NCI-H526 (cell line): ENCODE measurements around the gene AKAP6.

Experiments
- DNase-seq, 2 experiments: peaks; one replicate each; lab custom pipeline; 2025; lab: John Stamatoyannopoulos, UW

The AKAP6 gene

DNA sequence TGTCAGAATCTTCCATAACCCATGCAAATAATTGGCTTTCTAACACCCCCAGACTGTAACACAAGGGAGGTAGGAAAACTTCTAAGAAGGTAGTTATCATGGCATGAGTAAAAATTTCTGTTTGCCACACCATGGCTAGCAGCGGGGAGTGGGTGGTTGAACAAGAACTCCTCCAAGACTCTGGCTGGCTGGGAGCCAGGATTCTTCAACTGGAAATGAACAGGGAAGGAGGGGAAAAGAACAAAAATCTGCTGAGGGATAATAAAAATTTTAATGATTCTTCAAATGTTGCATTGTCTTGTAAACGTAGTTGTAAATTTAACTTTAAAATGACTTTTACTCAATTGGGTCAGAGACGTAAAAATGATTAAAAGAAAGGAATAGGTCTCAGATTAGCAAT lies 78.9 kb downstream of the AKAP6 start:
- no peak for DNase-seq

DNA sequence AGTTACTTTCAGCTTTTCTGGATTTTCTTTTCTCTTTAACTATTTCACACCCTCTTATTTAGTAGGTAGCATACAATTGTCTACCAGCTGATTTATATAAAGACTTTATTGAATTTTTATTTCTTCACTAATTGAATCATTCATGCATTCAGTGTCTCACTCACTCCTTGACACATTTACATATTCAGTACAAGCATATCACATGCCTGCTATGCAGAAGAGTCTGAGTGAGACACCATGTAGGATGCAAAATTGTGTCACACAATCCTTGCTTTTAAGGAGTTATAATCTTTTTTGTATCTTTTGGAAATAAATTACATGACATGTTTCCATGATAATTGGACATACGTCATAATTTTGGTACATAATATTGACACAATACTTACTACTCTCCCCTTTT lies 83.0 kb downstream of the AKAP6 start:
- DNase-seq = no peak

GRCh38 chr14:32412532-32412931 lies 83.4 kb downstream of the AKAP6 start:
- DNase-seq = no peak

DNA sequence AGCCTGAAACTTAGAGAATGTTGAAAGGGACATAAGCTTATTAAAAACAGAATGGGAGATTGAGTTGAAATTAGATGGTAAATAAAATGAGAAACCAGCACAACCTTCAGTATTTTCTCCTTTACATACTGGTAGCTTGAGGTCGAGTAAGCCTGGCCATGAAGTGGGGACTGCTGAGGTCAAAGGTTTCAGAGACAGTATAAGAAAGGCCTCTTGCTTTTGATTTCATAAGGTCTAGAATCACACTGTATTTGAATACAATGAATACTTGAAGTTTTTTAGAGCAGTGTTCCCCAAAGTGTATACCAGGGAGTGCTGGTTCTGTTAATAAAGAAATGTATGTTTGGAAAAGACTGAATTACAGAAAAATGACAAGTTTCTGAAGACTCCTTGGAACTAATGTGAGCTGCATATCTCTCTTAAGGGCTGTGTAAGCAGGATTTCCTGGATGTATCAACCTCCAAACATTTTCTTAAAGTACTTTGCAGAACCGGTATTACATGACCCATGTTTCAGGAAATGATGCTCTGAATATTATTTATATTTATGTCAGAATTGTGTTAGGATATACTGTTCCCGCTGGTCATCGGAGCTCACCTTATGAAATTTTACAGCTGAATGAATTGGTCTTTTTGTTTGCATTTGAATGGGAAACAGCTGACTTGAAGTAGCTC lies 85.0 kb downstream of the AKAP6 start:
- DNase-seq = no peak

GRCh38 chr14:32414808-32415255 lies 85.7 kb downstream of the AKAP6 start:
- DNase-seq = no peak

- no peak for DNase-seq
Observed at GRCh38 chr14:32417956-32418552, 89.0 kb downstream of the AKAP6 start.

DNA sequence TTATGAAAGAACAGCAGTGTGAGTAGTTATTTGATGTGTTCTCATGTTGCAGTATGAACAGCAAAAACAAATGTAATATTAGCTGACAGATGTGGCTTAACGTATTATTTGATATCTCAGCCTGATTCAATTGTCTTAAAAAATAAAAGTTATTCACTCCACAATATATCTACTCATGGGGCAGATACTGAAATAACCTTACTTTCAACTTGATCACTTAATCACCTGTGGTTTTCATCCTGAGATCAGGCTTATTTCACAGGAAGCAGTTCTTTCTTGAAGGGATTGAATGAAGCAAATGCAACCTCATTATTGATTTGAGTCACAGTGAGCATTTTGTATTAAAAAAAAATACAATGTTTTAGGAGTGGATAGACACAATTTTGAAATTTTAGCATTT lies 90.3 kb downstream of the AKAP6 start:
- no peak for DNase-seq

- DNase-seq = no peak
Observed at GRCh38 chr14:32421781-32422180, 92.7 kb downstream of the AKAP6 start.

DNA sequence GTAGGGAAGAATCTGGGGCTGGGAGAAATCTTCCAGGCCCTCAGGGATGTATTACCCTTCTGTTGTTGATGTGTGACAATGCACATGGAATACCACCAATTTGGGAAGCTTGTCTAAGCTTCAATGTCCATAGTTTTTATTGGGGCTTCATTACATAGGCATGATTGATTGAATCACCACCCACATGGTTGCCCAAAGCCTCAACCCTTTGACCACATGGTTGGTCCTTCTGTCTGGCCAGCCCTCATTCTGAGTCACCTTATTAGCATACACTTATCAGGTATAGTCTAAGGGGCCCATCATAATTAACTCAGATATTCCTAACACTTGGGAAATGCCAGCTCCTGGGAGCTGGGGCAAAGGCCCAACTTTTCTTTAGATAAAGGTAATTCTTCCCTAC lies 93.3 kb downstream of the AKAP6 start:
- no peak for DNase-seq

GRCh38 chr14:32426028-32426427 lies 96.9 kb downstream of the AKAP6 start:
- DNase-seq = peak in 1 of 2 experiments; percentile 13

GRCh38 chr14:32426586-32427388 lies 97.7 kb downstream of the AKAP6 start:
- no peak for DNase-seq

GRCh38 chr14:32427726-32428528 lies 98.8 kb downstream of the AKAP6 start:
- DNase-seq = no peak

DNA sequence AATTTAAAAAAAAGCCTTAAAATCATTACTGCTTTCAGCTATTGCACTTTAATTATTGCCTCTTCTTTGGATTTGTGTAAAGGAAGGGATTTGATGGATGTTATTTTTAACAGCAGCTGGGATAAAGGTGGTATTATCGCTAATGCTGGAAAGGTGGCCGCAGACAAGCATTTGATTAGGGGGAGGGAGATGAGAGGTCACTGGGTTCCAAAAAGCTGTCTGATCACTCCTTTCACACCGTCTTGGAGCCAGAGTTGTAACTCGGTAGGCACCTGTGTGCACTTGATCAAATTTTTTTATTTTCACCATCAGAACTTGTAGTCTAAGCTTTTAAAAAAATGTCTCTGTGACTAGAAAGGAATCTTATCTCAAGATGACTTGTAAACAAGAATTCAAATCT lies 99.8 kb downstream of the AKAP6 start:
- no peak for DNase-seq

DNA sequence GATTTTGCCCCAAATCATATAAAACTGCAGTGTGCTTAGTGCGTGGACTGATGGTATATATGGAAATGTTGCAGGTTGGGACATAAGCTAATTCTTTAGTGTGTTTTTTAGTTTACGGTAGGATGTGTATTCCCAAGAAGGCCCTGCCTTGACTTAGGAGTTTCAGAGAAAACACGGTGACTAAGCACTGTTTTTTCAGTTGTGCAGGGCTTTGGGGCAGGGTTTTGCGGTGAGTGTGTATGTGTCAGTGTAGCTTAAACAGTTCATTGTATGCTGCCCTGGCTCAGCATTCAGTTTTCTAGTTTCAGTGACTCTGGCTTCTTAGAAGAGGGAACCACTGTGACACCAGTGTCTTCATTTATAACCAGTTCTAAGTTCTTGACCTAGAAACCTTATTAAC lies 101.2 kb downstream of the AKAP6 start:
- no peak for DNase-seq

DNA sequence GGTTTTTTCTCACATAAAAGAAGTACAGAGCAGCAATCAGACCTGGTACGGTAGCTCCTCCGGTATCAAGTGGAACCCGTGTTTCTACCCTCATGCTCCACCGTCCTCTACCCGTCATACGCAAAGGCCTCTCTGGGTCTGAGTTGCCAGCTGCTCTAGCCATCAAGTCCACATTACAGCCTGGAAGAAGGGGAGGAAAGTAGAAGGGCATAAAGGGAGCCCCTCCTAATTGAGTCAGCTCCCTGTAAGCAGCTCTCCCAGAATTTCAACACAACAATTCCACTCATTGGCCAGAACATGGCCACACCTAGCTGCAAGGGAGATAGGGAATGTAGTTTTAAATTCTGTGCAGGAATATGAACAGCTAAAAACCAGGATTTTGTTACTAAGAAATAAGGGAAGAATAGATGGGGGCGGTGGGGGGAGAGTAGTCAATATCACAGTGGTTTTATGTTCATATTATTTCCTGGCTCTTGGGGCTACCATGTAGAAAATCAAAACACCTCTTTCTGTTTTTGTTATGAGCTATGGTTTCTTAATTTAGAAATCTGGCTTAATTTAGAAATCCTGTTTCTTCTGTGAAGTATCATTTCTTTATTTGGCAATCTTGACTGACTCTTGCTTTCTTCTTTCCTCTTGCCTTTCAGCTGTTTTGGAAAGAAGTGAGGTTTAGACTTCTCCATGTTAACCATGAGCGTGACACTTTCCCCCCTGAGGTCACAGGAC lies 103.9 kb downstream of the AKAP6 start:
- no peak for DNase-seq

DNA sequence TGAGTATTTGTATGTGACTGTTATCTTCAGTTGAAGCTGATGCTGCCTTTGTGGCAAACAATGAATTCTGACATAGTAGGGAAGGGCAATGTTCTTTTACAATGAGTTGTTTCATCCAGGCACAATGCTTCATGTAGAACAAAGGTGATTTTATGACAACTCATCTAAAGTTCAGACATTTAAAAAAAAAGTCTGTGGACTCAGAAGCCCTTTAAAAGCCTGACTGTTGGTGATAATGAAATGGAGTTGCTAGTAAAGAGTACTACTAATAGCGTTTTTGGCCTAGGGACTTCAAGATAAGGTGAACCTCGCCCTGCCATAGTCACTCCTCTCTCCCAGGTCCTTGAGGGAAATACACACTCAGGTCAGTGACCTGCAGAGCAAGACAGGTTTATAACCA lies 105.1 kb downstream of the AKAP6 start:
- no peak for DNase-seq

DNA sequence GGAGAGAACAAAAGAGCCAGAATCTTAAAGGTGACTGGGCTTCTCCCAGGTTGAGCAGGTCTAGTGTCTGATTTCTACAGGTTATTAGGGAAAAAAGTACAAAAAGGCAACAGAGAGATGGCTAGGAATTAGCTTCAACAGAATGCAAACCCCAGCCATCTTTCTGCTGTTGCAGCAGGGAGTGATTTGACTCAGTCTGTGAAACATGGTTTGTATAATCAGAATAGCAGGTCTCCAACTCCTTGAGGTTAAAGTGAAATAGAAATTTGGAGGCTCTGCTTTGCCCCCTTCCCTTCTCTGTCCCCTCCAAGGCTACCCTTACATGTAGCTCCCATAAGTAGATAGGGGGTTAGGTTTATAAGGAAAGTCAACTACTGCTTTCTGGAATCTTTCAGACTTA lies 105.8 kb downstream of the AKAP6 start:
- DNase-seq = no peak

DNA sequence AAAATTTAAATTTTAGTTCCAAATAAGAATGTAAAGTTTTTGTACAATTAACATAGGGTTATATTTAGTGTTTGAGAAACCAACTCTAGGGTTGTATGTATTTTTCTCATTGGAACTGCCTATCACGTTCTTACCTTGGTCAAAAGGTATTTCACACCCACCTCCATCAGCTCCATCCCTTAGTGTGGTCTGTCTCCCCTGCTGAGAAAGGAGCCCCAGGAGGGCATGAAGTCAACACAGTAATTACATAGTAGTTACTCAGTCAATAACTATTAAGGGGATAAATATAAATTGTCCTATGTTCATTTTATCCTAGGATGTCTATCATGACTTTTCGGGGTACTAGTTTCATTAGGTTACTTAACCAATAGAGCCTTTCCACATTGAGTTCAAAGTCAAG lies 106.3 kb downstream of the AKAP6 start:
- DNase-seq = no peak

GRCh38 chr14:32436993-32437392 lies 107.9 kb downstream of the AKAP6 start:
- DNase-seq = no peak

GRCh38 chr14:32438517-32438916 lies 109.4 kb downstream of the AKAP6 start:
- no peak for DNase-seq

GRCh38 chr14:32443890-32444661 lies 115.0 kb downstream of the AKAP6 start:
- DNase-seq = no peak
